D721Med (cell line): ENCODE measurements around the gene MED27.

Experiments
- DNase-seq: peaks from one replicate; pipeline ENCODE4 v3.0.0; 2011; ENCODE audit warnings: low spot score; ENCODE audit not compliant: insufficient read length
- FAIRE-seq: peaks from 2 replicates; lab custom pipeline; 2011; peaks lifted over from hg19 to GRCh38; lab: Jason Lieb, UNC
- CTCF ChIP-seq: IDR thresholded peaks from 2 replicates; pipeline ENCODE4 v1.5.1; 2012; ENCODE audit warnings: mild to moderate bottlenecking, control low read depth; ENCODE audit not compliant: insufficient read depth; ENCODE audit errors: missing control alignments

The MED27 gene

DNA sequence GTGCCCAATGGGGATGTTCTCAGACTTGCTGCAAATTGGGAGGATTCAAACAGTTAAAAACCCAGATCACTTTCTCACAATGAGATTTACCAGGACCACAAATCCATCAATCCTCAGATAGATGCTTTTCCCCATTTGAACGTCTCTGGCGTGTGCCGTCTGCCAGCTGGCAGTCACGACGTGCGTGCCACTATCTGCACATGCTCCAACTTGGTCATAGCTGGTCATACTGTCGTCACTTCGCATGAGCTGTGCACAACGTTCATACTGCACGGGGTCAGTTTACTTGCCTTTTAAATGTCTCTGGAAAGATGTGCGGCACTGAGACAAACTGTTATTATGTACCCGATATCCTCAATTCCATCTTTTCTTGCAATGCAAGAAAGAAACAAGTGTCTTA is 221.5 kb downstream of the MED27 start:
- DNase-seq (no peak), FAIRE-seq (no peak)
- TF ChIP-seq CTCF: no peak

- no peak for FAIRE-seq
- no peak for TF ChIP-seq CTCF
- no peak for DNase-seq
Observed at GRCh38 chr9:131856105-131856504, 223.6 kb downstream of the MED27 start.

DNA sequence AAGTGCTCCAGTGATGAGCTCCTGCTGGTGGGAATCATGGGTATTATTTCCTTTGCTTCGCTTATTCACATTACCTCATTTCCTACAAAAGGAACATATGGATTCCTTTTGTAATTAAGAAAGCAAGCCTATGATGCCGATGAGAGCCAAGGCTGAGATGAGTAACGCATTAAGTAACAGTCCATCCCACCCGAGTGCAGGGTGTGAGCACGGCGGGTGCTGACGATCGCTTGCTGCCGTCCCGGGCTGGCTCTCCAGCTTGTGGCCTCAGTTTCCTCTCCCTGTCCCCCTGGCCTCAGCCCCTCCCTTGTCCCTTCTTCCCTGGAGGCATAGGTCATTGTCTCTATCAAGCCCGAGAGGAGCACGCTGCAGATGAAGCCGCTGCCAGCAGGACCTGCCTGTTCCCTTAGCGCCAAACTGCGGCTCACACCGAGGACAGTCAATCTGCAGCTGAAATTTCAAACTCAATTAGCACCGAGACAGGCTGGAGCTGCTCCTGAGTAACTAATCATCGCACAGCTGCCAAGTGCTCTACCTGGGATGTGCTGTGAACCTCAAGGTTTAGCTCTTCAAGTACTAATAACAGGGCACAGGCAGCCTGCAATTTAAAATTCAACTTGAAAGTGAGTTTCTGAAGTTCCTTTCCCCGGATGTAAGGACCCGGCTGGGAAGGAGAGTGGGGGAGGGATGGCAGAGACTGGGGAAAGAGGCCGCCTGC is 224.6 kb downstream of the MED27 start:
- DNase-seq (no peak), FAIRE-seq (no peak)
- TF ChIP-seq CTCF: no peak

- no peak for DNase-seq
- TF ChIP-seq CTCF: no peak
Observed at GRCh38 chr9:131854334-131854733, 225.3 kb downstream of the MED27 start.

DNA sequence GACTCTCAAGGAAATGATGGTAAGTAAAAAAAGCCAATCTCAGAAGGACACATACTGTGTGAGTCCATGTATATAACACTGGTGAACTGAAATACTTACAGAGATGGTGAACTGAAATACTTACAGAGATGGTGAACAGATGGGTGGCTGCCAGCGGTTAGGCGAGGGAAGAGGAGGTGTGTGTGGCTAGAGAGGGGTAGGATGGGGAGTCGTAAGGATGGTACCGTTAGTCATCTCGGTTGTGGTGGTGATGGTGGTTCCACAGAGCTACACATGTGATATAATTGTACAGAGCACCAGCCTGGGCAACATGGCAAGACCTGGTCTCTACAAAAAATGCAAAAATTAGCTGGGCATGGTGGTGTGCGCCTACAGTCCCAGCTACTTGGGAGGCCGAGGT is 226.2 kb downstream of the MED27 start:
- no peak for TF ChIP-seq CTCF
- DNase-seq (no peak), FAIRE-seq (no peak)

More at GRCh38 chr9:131854334-131854733, 225.3 kb downstream of the MED27 start:
- no peak for FAIRE-seq

GRCh38 chr9:131851414-131851813 is 228.3 kb downstream of the MED27 start:
- no peak for TF ChIP-seq CTCF
- FAIRE-seq (no peak), DNase-seq (no peak)

DNA sequence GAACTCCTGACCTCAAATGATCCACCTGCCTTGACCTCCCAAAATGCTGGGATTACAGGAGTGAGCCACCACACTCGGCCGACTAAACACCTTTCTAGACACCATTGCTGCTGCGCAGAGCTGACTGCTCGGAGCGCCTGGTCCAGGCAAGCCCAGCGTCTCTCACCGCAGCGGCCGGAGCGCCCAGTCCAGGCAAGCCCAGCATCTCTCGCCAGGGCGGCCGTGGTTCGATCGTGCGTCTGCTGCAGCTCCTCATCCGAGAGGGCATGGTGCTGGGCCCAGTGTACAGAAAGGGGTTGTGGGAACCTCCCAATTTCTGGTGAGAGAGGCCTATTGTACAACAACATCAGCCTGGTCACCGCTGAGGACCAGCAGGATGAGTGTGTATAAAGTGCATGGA is 230.3 kb downstream of the MED27 start:
- DNase-seq (no peak), FAIRE-seq (no peak)
- no peak for TF ChIP-seq CTCF
